Prostate gland (tissue), 2 donors: ENCODE measurements around the gene SPNS2.

Source experiments
- POLR2A ChIP-seq: fragments of 450-650 bp; IDR thresholded peaks from one replicate; pipeline ENCODE4 v1.6.1; 2016; ENCODE audit warnings: antibody characterized with exemption, mild to moderate bottlenecking
- TF ChIP-seq, protein P1 (sequence below), 4 experiments: fragments of 200-600 bp in 2 of 4; fragments of 450-650 bp in 2 of 4; sonication (generic) in 2 of 4; IDR thresholded peaks; 1 replicate in 3 of 4; 2 replicates in 1 of 4; pipeline ENCODE4 v1.5.1; 2016 to 2019; ENCODE audit warnings: antibody characterized with exemption in 4 of 4, mild to moderate bottlenecking in 2 of 4, moderate library complexity in 2 of 4

DNA sequence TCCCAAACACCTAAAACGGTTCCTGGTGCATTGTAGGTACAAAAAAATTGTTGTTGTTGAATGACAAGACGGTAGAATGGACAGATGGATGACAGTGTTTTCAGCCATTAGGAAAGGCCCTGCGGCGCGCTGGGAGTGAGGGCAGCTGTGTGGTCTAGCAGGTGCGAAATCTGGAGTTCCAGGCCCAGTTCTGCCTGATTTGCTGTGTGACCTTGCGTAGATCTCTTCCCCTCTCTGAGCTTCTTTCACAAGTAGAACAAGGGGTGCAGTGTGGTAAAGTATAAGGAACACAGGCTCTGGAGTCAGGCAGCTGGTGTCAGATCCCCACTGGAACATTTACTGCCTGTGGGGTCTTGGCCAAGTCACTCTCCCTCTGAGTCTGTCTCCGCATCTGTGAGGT is 25.3 kb downstream of the SPNS2 start:
- TF ChIP-seq POLR2A = no peak
- TF ChIP-seq, protein P1, sequence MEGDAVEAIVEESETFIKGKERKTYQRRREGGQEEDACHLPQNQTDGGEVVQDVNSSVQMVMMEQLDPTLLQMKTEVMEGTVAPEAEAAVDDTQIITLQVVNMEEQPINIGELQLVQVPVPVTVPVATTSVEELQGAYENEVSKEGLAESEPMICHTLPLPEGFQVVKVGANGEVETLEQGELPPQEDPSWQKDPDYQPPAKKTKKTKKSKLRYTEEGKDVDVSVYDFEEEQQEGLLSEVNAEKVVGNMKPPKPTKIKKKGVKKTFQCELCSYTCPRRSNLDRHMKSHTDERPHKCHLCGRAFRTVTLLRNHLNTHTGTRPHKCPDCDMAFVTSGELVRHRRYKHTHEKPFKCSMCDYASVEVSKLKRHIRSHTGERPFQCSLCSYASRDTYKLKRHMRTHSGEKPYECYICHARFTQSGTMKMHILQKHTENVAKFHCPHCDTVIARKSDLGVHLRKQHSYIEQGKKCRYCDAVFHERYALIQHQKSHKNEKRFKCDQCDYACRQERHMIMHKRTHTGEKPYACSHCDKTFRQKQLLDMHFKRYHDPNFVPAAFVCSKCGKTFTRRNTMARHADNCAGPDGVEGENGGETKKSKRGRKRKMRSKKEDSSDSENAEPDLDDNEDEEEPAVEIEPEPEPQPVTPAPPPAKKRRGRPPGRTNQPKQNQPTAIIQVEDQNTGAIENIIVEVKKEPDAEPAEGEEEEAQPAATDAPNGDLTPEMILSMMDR (IDR thresholded peaks at IDR 0.05) = no peak
